Sciatic nerve (tissue), 2 donors: ENCODE data around the gene KLK7. TPM values are rescaled to one million over a fixed set of nuclear protein-coding genes. Genes with fewer than 3 reads are reported as not detected.
"Not testable (repeated sequence)": the region's sequence is repeated elsewhere in the genome, so short reads cannot be mapped to it uniquely, and the experiment has no call there.

Source experiments
- ATAC-seq: fragments of 200-7000 bp; cut with Tn5 transposase; one replicate; pipeline ENCODE4 v1.9.1; 2020; ENCODE audit warnings: mild to moderate bottlenecking, moderate library complexity
- DNase-seq: peaks from one replicate; pipeline ENCODE4 v3.0.0-alpha.2; 2020; ENCODE audit warnings: low spot score
- intact Hi-C: fragments of 100-400 bp; cut with DNase I; formaldehyde crosslinking; loops from one replicate; pipeline ENCODE4 v1.14.2; 2022
- total RNA-seq: library from RNA; stranded (reverse); fragmentation: NEBNext Ultra II Directional; extraction: Animal tissue kit (Norgen Biotek cat#: 25700); gene quantifications from one replicate; pipeline ENCODE4 v1.2.1, GENCODE V29; 2021
- donor health status: DM: no; HTN: no; CAD: no.
- donor health status: DM: no; HTN: no; CAD: no.

The KLK7 gene
- total RNA-seq, 1 donor from 2014 or later: 5.5 TPM

DNA sequence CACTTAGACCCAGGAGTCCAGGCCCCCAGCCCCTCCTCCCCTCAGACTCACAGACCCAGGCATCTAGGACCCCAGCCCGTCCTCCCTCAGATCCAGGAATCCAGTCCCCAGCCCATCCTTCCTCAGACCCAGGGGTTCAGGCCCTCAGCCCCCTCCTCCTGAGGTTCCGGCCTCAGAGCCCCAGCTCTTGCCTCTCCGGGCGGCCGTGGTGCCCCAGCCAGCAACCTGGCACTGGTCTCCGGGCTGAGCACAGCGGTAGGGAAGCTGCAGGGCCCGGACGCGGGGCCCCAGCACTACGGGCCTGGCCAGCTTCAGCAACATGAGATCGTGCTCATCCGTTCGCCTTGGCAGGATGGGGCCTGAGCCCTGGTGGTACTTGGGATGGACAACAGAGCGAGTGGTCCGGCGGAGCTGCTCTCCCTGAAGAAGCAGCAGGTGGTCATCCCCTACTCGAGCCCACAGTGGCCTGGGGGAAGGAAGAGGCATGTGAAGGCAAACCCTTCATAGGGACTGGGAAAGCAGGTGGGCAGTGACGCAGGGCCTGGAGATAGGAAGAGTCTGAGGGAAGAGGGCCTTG is 32.1 kb upstream of the KLK7 start:
- intact Hi-C loops: no loop called here
- DNase-seq: no peak
- no peak for ATAC-seq

- no peak for ATAC-seq
- intact Hi-C loops: no loop called here
- DNase-seq: no peak
Observed at GRCh38 chr19:51014242-51014641, 30.5 kb upstream of the KLK7 start.

DNA sequence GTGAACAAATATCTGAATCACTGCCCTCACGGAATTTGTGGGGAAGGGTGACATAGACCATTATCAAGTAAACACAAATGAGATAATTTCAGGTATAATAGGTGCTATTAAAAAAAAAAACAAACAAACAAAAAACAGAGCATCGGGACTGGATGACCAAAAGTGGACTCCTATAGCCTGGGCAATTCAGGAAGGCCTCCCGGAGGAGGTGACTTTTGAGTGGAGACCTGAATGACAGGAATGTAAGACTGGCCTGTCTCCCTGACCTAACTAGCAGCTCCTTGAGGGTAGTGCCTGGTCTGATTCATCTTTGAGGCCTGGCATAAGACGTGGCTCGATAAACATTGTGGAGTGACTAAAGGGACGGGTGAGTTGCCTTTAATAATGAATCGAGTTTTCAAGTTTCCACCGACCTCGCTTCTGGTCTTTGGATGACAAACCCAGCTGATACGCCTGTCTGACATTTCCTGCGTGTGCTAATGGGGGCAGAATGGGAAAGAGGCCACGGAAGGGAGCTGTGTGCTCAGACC is 29.0 kb upstream of the KLK7 start:
- intact Hi-C loops: no loop called here
- DNase-seq (no peak), ATAC-seq (no peak)

DNA sequence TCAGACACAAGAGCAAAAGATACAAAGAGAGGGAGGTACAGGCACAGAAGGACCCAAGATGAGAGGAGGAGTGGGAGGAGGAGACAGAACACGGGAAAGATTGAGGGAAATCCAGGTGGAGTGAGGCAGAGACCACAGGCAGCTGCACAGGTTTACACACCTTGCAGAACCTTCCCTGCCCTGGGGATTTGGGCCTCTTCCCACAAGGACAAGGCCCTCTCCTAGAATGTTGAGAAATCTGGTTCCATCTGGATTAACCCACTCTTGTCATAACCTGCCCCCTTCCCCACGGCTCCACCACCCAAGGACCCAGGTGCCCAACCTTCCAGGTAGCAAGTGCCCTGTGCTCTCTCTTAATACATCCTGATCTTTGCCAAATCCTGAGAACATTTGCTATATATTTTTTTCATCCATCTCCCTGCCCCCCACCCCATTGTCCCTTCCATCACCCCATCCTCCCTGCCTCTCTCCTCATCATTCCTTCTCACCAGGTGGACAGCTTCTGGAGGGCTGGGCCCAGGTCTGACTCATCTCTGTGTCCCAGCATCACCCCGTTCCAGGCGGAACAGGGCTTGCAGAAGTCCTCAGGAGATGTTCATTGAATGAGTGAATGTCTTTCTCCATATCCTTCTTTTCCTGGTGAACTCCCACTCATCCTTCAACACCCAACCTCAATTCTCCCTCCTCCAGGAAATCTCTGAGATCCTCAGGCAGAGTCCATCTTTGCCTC is 26.5 kb upstream of the KLK7 start:
- no peak for DNase-seq
- no peak for ATAC-seq
- intact Hi-C loops: no loop called here

- ATAC-seq (no peak), DNase-seq (no peak)
- intact Hi-C loops: no loop called here
Observed at GRCh38 chr19:51009061-51009891, 25.6 kb upstream of the KLK7 start.

DNA sequence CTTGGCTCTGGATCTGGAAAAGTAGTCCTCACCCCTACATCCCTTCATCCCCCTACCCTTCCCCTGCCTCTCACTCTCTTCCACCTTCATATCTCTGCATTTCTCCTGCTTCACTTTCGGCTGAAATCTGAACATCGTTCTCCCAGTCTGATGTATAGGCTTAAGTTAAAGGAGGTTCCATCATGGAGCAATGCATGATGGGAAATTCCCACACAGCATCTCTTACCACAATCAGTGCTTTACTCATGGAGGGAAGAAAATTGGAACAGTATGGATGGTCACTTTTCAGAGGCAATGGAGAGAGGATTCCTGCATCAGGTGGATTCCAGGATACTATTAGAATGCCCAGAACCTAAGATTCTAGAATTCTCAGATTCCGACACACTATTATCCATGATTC is 23.8 kb upstream of the KLK7 start:
- intact Hi-C loops: no loop called here
- ATAC-seq (no peak), DNase-seq (no peak)

- no peak for DNase-seq
- no peak for ATAC-seq
- intact Hi-C loops: no loop called here
Observed at GRCh38 chr19:51006406-51006805, 22.7 kb upstream of the KLK7 start.

- DNase-seq: no peak
- no peak for ATAC-seq
- intact Hi-C loops: no loop called here
Observed at GRCh38 chr19:51005248-51005647, 21.5 kb upstream of the KLK7 start.

DNA sequence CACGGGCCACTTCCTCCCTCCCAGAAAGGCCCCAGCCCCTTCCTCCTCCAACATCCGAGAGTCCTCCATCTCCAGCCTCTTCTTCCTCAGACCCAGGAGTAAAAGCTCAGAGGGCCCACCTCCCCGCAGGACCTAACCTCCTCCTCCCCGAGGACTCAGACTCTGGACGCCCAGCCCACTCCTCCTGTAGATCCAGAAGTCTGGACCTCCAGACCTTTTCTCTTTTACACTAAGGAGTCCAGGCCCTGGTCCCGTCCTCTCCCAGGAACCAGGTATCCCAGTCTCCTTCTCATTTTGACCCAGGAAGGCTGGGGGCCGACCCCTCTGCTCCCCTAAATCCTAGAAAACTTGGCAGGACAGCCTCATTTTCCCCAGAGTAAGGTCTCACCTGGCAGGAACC is 19.6 kb upstream of the KLK7 start:
- intact Hi-C loops: no loop called here
- no peak for ATAC-seq
- DNase-seq: no peak

GRCh38 chr19:51002542-51003311 is 19.0 kb upstream of the KLK7 start:
- ATAC-seq (peak; percentile 90), DNase-seq (peak; percentile 76)

DNA sequence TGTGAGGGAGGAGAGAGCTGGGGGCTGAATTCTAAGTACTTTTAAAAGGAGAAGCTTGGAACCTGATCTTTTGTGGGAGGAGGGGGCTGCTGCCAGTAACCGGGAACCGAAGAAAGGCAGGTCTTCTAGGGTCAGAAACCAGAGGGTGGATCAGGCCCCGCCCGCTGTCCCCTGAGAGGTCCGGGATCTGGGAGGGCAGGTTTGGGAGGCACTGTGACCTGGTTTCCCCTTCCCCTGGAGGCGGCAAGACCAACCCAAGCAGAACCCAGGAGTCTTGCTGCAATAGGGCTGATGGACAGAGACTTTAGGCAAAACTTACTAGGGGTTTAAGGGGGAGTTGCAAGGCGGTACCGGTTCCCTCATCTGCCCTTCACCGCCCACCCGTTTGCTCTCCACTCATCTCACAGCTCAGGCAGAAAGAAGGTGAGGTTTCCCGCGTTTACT is 18.4 kb upstream of the KLK7 start:
- ATAC-seq: no peak
- intact Hi-C loops: no loop called here

More at GRCh38 chr19:51002542-51003311, 19.0 kb upstream of the KLK7 start:
- intact Hi-C loops: no loop called here

DNA sequence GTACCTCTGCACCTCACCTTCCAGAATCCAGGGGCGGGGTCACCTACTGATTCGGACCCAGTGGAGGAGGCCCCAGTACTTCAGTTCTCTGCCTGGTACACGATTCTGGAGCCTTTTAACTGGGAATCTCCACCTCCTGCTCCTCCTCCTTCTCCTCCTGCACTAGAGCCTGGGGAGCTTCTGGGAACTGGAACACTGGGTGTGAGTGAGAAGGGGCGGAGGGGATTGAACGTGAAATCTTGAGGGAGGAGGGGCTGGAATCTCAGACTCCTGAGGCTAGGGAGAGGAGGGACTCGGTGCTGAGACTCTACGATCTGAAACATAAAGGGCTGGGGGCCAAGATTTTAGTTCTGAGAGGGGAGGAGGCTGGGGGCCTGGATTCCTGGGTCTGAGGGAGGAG is 17.8 kb upstream of the KLK7 start, which contains the start of gene KLK8:
Gene KLK8 (minus strand): TSS at position 90 of the 400 bp plus-strand sequence. CDS start 437 bp downstream, outside the sequence.
- peak; percentile 76 for ATAC-seq
- intact Hi-C loops: no loop called here
- no peak for DNase-seq

More for the DNA sequence above, 18.4 kb upstream of the KLK7 start:
- no peak for DNase-seq

DNA sequence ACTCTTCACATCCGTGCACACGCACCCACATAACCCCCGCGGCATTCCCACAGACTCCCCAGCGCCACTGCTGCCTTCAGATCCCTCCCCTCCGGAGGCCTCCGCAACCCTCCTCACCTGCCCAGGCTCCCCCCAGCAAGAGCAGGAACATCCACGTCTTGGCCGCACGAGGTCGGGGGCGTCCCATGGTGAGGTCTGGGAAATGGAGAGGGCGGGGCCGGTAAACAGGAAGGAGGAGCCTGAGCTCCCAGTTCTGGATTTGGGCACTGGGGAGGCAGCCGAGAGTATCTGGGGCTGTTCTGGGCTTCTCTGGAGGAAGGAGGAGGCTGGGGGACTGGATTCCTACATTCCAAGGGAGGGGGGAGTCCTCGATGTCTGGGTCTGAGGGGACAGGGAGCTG is 17.3 kb upstream of the KLK7 start:
- ATAC-seq: no peak
- DNase-seq: no peak
- intact Hi-C loops: no loop called here

DNA sequence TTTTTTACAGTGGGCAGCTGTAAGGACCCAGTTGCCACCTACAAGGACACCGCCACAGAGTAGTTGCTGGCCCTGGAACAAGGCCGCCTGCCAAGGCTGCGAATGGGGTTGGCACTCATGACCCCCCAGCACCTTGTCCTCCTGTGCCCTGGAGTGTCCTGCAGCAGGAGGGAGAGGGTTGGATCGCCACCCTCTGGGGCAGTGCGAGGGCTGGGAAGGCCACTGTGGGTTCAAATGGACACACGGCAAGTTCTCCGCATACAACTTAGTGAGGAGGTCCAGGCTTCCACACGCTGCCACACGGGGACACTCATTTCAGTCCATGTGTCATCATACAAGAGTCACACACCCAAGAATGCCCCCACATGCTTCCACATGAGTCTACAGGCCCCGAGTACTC is 16.7 kb upstream of the KLK7 start:
- intact Hi-C loops: no loop called here
- ATAC-seq (no peak), DNase-seq (no peak)

GRCh38 chr19:50998686-50999085 is 15.0 kb upstream of the KLK7 start:
- DNase-seq (no peak), ATAC-seq (no peak)
- intact Hi-C loops: no loop called here

GRCh38 chr19:50998061-50998460 is 14.3 kb upstream of the KLK7 start:
- DNase-seq (no peak), ATAC-seq (no peak)
- intact Hi-C loops: no loop called here

- ATAC-seq (no peak), DNase-seq (no peak)
- intact Hi-C loops: no loop called here
Observed at GRCh38 chr19:50994129-50994528, 10.4 kb upstream of the KLK7 start.

DNA sequence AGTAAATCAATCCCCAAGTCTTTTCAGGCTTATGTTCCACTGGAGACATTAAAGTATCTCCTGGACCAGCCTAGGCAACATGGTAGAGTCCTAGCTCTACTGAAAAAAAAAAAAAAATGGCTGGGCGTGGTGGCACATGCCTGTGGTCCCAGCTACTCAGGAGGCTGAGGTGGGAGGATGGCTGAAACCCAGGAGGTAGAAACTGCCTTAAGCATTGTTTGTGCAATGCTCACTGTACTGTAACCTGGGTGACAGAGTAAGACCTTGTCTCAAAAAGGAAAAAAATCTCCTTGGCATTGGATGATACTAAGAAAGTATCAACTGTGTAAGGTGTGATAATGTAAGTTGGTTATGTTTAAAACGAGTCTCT is 8.9 kb upstream of the KLK7 start:
- intact Hi-C loops: no loop called here
- DNase-seq (no peak), ATAC-seq (no peak)

DNA sequence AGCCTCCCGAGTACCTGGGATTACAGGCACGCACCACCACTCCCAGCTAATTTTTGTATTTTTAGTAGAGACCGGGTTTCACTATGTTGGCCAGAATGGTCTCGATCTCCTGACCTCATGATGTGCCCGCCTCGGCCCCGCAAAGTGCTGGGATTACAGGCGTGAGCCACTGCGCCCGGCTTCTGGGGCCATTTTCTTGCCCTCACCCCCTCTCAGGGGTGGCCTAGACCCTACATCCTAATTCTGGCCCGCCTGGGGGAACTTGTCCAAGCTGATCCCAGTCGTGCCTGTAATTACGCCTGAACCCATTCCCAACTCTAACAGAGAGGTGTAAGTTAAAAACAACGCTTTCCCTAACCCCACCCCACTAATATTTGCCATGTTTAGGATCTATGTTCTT is 699 bp upstream of the KLK7 start:
- intact Hi-C loops, DNase-seq, ATAC-seq: not testable (repeated sequence)
